ENCODE measurements around the gene TACO1.

The TACO1 gene

GRCh38 chr17:63600569-63601438 is at the start of gene TACO1:
TSS of gene TACO1 (plus strand) at chr17:63600895. CDS start at chr17:63601084, 189 bp downstream.
- peak; percentile 80 for DNase-seq

- no peak for DNase-seq
Measured at GRCh38 chr17:63552211-63552610, 48.5 kb upstream of the TACO1 start.

- DNase-seq, result no peak
Measured at GRCh38 chr17:63555500-63556156, 45.1 kb upstream of the TACO1 start.

- DNase-seq, result no peak
Measured at GRCh38 chr17:63557416-63557815, 43.3 kb upstream of the TACO1 start.

GRCh38 chr17:63558441-63558840 is 42.3 kb upstream of the TACO1 start:
- DNase-seq, result no peak

GRCh38 chr17:63561819-63562218 is 38.9 kb upstream of the TACO1 start:
- no peak for DNase-seq

GRCh38 chr17:63563339-63563738 is 37.4 kb upstream of the TACO1 start:
- DNase-seq, result no peak

GRCh38 chr17:63564562-63564961 is 36.1 kb upstream of the TACO1 start:
- no peak for DNase-seq

- no peak for DNase-seq
Measured at GRCh38 chr17:63567229-63567628, 33.5 kb upstream of the TACO1 start.

- no peak for DNase-seq
Measured at GRCh38 chr17:63568563-63568962, 32.1 kb upstream of the TACO1 start.

- peak; percentile 85 for DNase-seq
Measured at GRCh38 chr17:63571632-63572310, 28.9 kb upstream of the TACO1 start.

- peak; percentile 6 for DNase-seq
Measured at GRCh38 chr17:63573634-63574033, 27.1 kb upstream of the TACO1 start.

- no peak for DNase-seq
Measured at GRCh38 chr17:63578027-63578768, 22.5 kb upstream of the TACO1 start.

- DNase-seq, result no peak
Measured at GRCh38 chr17:63578769-63579111, 22.0 kb upstream of the TACO1 start.

GRCh38 chr17:63579633-63580032 is 21.1 kb upstream of the TACO1 start:
- DNase-seq, result no peak

- DNase-seq, result peak; percentile 25
Measured at GRCh38 chr17:63587770-63588169, 12.9 kb upstream of the TACO1 start.

- no peak for DNase-seq
Measured at GRCh38 chr17:63588797-63589196, 11.9 kb upstream of the TACO1 start.

GRCh38 chr17:63589646-63590045 is 11.0 kb upstream of the TACO1 start:
- DNase-seq, result no peak

GRCh38 chr17:63592797-63593196 is 7.9 kb upstream of the TACO1 start:
- DNase-seq, result no peak

GRCh38 chr17:63595132-63595531 is 5.6 kb upstream of the TACO1 start:
- DNase-seq, result no peak

- DNase-seq, result no peak
Measured at GRCh38 chr17:63596856-63597586, 3.7 kb upstream of the TACO1 start.

- no peak for DNase-seq
Measured at GRCh38 chr17:63598281-63598680, 2.4 kb upstream of the TACO1 start.

Data from HCEC 1CT (cell line).